ENCODE results near the gene SH3BP5L.

SH3BP5L gene

DNA sequence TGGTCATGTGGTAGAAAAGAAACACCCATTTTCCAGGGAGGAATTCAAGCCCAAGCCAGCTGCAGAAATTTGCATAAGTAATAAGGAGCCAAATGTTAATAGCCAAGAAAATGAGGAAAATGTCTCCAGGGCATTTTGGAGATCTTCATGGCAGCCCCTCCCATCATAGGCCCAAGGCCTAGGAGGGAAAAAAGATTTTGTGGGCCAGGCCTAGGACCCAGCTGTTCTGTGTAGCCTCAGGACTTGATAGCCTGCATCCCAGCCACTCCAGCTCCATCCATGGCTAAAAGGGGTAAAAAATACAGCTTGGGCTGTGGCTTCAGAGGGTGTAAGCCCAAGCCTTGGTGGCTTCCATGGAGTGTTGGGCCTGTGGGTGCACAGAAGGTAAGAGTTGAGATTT is 48.7 kb downstream of the SH3BP5L start:
- no peak for DNase-seq (ENCODE audit: low read depth)

DNA sequence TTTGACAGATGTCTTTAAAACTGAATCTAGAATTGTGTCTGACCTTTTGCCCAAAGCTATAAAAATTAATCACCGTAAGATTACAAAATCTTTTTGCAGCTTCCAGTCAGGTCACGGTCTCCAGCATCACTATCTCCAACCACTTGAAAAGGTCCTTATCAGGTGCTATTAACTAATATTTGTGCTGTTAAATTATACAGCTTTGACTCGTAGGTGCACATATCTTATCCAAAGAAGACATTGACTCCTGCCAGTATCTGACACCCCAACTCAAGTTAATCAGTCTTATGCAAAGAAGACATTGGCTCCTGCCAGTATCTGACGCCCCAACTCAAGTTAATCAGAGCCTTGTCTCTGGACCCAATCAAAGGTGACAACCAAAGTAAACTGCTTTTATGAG is 50.3 kb downstream of the SH3BP5L start:
- no peak for DNase-seq (ENCODE audit: low read depth)
